GM19238 (cell line): ENCODE measurements around the gene DDR1.
"Not testable (repeated sequence)": the region's sequence is repeated elsewhere in the genome, so short reads cannot be mapped to it uniquely, and the experiment has no call there.

Source experiments
- DNase-seq: peaks from one replicate; pipeline ENCODE4 v3.0.0; 2011; ENCODE audit warnings: low spot score; ENCODE audit not compliant: insufficient read length

Gene DDR1

GRCh38 chr6:30854285-30855040 is 29.9 kb upstream of the DDR1 start:
- no peak for DNase-seq

GRCh38 chr6:30855429-30856075 is 28.8 kb upstream of the DDR1 start:
- DNase-seq: no peak

- DNase-seq: no peak
Observed at GRCh38 chr6:30857112-30857511, 27.2 kb upstream of the DDR1 start.

- DNase-seq: no peak
Observed at GRCh38 chr6:30857549-30857948, 26.8 kb upstream of the DDR1 start.

- DNase-seq: not testable (repeated sequence)
Observed at GRCh38 chr6:30859726-30860125, 24.6 kb upstream of the DDR1 start.

GRCh38 chr6:30861257-30862048 is 22.9 kb upstream of the DDR1 start:
- no peak for DNase-seq

- no peak for DNase-seq
Observed at GRCh38 chr6:30862156-30862875, 22.0 kb upstream of the DDR1 start.

GRCh38 chr6:30864325-30864724 is 20.0 kb upstream of the DDR1 start:
- DNase-seq: no peak

- DNase-seq: not testable (repeated sequence)
Observed at GRCh38 chr6:30869241-30869749, 15.0 kb upstream of the DDR1 start.

GRCh38 chr6:30870546-30870945 is 13.8 kb upstream of the DDR1 start:
- no peak for DNase-seq

GRCh38 chr6:30871592-30872183 is 12.6 kb upstream of the DDR1 start:
- DNase-seq: no peak

- no peak for DNase-seq
Observed at GRCh38 chr6:30873137-30873640, 11.1 kb upstream of the DDR1 start.

- DNase-seq: not testable (repeated sequence)
Observed at GRCh38 chr6:30873795-30874194, 10.5 kb upstream of the DDR1 start.

- no peak for DNase-seq
Observed at GRCh38 chr6:30875244-30876038, 8.9 kb upstream of the DDR1 start.

GRCh38 chr6:30876039-30876730 is 8.1 kb upstream of the DDR1 start:
- no peak for DNase-seq

- peak; percentile 67 for DNase-seq
Observed at GRCh38 chr6:30877419-30878262, 6.7 kb upstream of the DDR1 start.

- DNase-seq: no peak
Observed at GRCh38 chr6:30879684-30880427, 4.5 kb upstream of the DDR1 start.
